Activated naive CD4-positive, alpha-beta T cell treated with anti-CD3 and anti-CD28 coated beads, Interleukin-2, amount 50 U/mL, for 24 hours (primary cell): ENCODE measurements around the gene SLC24A3.

ENCODE experiments used
- H3K27ac Mint-ChIP-seq: one replicate; pipeline ENCODE4 v1.8.0; 2021; ENCODE audit warnings: mild to moderate bottlenecking, mixed read lengths
- H3K27me3 Mint-ChIP-seq: one replicate; pipeline ENCODE4 v1.8.0; 2021; ENCODE audit warnings: mixed read lengths
- H3K36me3 Mint-ChIP-seq: one replicate; pipeline ENCODE4 v1.8.0; 2021; ENCODE audit warnings: mixed read lengths
- H3K4me1 Mint-ChIP-seq: one replicate; pipeline ENCODE4 v1.8.0; 2021; ENCODE audit warnings: mixed read lengths
- H3K4me3 Mint-ChIP-seq: one replicate; pipeline ENCODE4 v1.8.0; 2021; ENCODE audit warnings: mild to moderate bottlenecking, mixed read lengths
- H3K9me3 Mint-ChIP-seq: one replicate; pipeline ENCODE4 v1.8.0; 2021; ENCODE audit warnings: mixed read lengths

Gene SLC24A3

DNA sequence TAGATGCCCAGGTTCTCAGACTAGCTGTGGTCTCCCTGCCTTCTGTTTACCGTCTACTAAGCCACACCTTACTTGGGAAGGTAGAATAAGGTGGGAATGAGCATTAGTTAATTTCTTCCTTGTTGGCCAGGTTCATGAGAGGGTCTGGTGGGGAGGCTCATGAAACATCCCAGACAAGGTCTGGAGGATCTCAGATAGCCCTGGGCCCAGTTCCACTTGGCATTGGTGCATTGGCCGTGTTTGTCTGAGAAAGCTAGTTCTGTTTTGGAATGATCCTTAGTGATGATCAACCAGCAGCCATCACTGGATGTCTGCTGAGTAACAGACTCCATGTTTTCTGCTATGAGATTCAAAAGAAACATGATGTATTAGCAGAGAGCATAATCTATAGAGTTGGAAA, 155.1 kb downstream of the SLC24A3 start:
- Mint-ChIP-seq H3K4me1 (no peaks in the 10 kb centered on the region), H3K36me3 (no peaks in the 10 kb centered on the region)

DNA sequence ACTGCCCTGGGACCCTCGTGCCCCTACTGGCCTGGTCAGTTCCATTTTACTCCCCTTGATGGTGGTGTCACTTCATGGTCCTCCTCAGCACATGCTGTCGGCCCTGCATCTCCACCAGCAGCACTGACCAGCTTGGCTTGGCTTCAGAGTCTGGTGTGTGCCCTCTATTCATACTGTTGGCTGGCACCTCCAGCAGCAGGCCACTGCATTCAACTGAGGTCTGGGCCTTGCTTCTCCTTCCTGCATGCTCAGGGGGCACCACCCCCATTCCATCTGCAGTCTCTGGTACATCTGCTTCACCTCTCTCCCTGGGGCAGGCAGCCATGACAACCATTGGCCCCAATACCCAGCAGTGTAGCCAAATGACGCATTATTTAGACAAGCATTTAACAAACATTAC, 155.9 kb downstream of the SLC24A3 start:
- Mint-ChIP-seq H3K27ac (no peak overlapping the region), H3K36me3 (no peaks in the 10 kb centered on the region), H3K9me3 (no peaks in the 10 kb centered on the region), H3K4me3 (no peak overlapping the region), H3K27me3 (peaks cover 2% of the 10 kb centered on the region), H3K4me1 (no peaks in the 10 kb centered on the region)

More for the DNA sequence above, 155.1 kb downstream of the SLC24A3 start:
- H3K9me3 Mint-ChIP-seq: no peaks in the 10 kb centered on the region
- H3K27me3 Mint-ChIP-seq: peaks cover 3% of the 10 kb centered on the region
- H3K4me3 Mint-ChIP-seq: no peak overlapping the region
- H3K27ac Mint-ChIP-seq: no peak overlapping the region

DNA sequence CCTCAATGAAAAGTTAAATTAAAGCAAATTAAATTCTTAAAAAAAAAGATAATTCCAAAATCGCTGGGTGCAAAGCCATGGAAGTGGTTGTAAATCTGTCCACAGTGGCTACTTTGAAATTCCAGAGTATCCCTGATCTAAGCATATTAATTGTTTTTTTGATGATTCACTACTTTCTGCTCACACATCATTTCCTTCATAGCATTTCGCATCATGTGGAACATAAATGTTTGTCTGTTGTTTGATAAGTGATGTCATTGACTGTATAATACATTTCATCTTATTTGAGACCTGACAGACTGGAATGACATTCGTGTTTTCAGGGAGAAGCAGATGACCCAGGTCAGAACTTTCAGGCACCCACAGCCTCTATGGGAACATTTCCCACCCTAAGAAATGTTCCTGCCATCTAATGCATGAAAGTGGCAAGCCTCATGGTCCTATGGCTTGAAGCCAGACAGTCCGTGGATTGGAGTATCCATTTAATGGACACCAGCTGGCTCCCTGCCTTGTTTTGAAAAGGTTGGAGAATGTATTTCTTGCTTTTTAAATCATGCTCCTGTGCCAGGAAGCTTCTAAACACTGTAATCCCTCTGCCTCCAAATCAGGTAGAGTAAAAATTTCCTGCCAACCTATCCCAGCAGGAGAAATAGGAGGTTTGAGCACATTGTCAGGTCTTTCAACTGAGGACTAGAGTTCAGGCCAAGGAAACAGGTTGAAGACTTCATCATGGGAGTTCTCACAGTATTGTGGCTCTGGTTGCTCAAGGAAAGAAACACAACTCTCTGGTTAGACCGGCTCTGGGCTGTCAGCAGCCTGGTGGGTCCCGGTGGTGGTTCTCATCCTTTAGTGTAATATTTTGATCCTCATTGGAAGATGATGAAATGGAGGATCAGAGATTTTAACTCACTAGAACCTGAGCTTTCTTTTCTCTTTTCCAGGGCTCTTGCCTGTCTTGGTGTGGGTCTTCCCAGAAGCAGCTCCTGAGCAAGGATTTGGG, 157.9 kb downstream of the SLC24A3 start:
- H3K36me3 Mint-ChIP-seq: no peaks in the 10 kb centered on the region
- H3K9me3 Mint-ChIP-seq: no peaks in the 10 kb centered on the region

DNA sequence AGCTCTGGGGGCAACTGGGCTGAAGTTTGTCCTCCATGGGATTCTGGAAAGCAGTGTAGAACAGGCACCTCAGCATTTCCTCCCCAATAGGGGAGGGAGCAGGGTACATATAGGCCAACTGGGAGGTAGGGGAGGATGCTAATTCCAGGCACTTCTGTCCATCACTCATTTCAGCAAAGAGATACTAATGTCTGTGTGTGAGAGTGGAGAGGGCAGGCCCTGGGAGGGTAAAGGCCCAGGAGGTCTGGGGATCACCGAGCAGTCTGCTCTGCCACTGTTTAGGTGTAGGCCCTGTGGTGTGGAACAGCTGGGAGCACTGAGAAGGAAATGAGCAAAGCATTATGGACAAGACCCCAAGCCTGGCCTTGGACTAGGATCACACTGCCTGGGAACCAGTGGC, 158.7 kb downstream of the SLC24A3 start:
- H3K27ac Mint-ChIP-seq: no peak overlapping the region
- H3K9me3 Mint-ChIP-seq: no peaks in the 10 kb centered on the region
- no peaks in the 10 kb centered on the region for H3K27me3 Mint-ChIP-seq
- H3K4me1 Mint-ChIP-seq: no peaks in the 10 kb centered on the region
- no peak overlapping the region for H3K4me3 Mint-ChIP-seq
- H3K36me3 Mint-ChIP-seq: no peaks in the 10 kb centered on the region

More for the DNA sequence above, 157.9 kb downstream of the SLC24A3 start:
- Mint-ChIP-seq H3K4me1 (no peaks in the 10 kb centered on the region), H3K27ac (no peak overlapping the region), H3K27me3 (peaks cover 2% of the 10 kb centered on the region), H3K4me3 (no peak overlapping the region)

DNA sequence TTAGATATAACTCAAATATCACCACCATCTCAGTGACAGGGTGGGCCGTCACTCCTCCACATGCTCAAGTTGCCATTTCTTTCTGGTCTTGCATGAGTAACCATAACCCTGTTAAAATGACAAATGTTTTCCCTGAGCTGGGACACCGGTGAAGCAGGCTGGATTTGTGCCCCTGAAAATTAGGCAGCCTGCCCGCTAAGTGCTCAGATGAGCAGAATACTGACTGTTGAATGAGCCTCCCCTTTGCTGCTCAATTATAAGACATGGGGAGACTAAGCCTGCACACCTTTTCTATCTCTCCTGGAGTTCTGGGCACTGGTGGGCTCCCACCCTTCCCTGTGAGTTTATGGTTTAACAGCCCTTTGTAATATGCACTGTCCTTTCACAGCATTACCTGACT, 161.8 kb downstream of the SLC24A3 start:
- peaks cover 2% of the 10 kb centered on the region for H3K27me3 Mint-ChIP-seq
- no peaks in the 10 kb centered on the region for H3K9me3 Mint-ChIP-seq
- H3K36me3 Mint-ChIP-seq: no peaks in the 10 kb centered on the region
- no peak overlapping the region for H3K27ac Mint-ChIP-seq
- H3K4me1 Mint-ChIP-seq: no peaks in the 10 kb centered on the region
- no peak overlapping the region for H3K4me3 Mint-ChIP-seq

DNA sequence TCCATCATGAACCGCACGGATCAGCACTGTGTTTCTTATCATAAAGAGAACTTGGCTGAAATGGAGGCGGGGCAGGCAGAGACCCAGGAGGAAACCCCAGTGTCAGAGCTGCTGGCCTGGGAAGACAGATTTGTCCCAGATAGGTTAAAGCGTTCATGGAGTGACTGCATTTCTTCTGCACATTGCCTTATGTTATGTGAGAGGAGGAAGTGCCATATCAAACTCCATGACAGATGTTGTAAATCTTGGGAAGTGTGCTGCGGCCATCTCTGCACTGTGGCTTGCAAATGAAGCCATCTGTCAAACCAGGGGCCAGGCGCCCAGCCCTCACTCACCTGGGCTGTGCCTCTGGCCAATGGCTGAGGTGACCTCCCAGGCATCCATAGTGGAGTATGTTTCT, 163.0 kb downstream of the SLC24A3 start:
- no peaks in the 10 kb centered on the region for H3K4me1 Mint-ChIP-seq
- no peak overlapping the region for H3K4me3 Mint-ChIP-seq
- no peak overlapping the region for H3K27ac Mint-ChIP-seq
- no peaks in the 10 kb centered on the region for H3K36me3 Mint-ChIP-seq
- no peaks in the 10 kb centered on the region for H3K9me3 Mint-ChIP-seq
- peaks cover 2% of the 10 kb centered on the region for H3K27me3 Mint-ChIP-seq

DNA sequence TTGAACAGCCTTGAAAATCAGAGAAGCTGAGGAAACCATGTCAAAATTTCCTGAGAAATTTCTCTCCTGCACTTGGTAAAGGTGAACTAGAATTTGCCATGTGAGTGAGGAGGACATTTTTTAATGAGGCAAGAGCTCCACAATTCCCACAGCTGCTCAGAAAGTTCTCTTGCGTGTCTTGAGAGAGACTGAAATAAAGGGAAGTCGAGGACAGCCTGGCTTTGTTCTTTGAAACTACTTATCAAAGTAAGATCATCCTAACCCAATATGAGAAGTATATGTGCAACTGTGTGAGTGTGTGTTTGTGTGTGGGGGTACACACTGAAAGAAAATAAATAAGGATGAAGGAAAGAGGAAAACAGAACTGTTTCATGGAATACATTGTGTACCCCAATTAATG, 163.4 kb downstream of the SLC24A3 start:
- Mint-ChIP-seq H3K27ac (no peak overlapping the region), H3K4me1 (no peaks in the 10 kb centered on the region), H3K4me3 (no peak overlapping the region), H3K9me3 (no peaks in the 10 kb centered on the region), H3K36me3 (no peaks in the 10 kb centered on the region), H3K27me3 (peaks cover 2% of the 10 kb centered on the region)

DNA sequence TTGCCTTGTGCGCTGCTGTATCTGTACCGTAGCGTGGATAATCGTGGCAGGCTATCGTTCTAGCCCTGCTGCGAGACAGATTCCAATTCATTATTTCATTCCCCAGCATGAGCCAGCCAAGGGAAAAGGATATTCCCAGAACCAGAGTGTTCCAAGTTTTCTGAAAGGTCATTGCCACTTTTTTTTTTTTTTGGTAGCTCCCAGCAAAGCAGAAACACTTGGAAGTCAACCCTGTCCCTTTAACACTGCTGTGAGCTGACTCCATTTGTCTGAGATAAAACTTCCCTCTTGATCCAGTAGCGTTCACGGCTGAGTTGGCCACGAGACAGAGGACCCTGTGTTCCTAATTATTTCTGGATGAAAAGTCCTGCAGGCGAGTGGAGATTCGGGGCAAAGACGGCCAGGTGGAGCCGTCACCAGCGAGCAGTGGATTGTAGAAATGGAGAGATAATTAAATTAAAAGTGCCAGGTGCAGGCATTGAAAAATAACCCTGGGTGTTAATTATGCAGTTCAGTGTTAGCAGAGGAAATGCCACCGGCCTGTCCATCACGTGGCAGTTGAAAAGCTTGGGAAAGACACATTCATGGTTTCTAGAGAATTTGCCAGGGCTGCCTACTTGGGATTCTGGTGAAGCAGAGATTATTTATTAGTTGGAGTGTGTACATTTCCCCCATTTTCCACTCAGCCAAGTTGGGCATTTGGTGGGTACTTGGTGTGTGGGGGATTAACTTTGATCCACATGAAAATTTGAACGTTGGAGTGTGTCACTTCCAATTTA, 164.2 kb downstream of the SLC24A3 start:
- Mint-ChIP-seq H3K4me3 (no peak overlapping the region), H3K36me3 (no peaks in the 10 kb centered on the region), H3K27me3 (peaks cover 2% of the 10 kb centered on the region), H3K27ac (no peak overlapping the region), H3K4me1 (no peaks in the 10 kb centered on the region), H3K9me3 (no peaks in the 10 kb centered on the region)

DNA sequence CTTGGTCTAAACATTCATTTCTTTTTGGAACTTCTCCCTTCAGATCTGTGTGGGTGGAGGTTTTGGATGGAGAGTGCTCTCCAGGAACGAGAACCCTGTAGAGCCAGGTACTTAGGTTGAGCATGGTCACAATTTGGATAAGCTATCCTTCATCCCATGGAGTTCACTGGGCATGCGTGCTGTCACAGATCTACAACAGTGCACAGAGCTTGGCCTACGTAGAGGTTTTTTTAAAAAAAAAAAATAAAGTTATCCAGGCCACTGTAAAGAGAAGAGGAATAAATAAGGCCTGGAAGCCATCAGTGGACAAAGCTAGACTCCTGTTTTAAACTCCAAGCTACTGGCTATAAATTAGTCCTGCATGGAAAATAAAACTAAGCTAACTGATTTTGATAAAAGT, 165.6 kb downstream of the SLC24A3 start:
- Mint-ChIP-seq H3K36me3 (no peaks in the 10 kb centered on the region), H3K9me3 (no peaks in the 10 kb centered on the region), H3K27ac (no peak overlapping the region), H3K4me3 (no peak overlapping the region), H3K4me1 (no peaks in the 10 kb centered on the region), H3K27me3 (peaks cover 2% of the 10 kb centered on the region)

DNA sequence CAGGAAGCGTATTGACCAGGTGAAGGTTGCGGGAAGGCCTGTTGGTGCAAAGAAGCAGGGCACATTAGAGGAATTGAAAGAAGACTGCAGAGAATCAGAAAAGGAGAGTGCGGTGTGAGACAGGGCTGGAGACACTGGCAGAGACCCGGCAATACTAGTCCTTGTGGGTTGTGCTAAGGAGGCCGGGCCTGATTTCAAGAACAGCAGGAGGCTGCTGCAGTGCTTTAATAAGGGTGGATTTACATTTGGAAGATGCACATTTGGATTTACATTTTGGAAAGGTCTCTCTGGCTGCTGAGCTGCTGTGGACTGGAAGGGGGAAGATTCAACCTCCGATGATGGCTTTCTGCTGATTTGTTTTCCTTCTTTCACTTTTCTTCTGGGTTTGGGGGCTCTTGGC, 167.8 kb downstream of the SLC24A3 start:
- Mint-ChIP-seq H3K27me3 (peaks cover 2% of the 10 kb centered on the region), H3K9me3 (no peaks in the 10 kb centered on the region), H3K27ac (no peak overlapping the region), H3K4me1 (no peaks in the 10 kb centered on the region), H3K4me3 (no peak overlapping the region), H3K36me3 (no peaks in the 10 kb centered on the region)

DNA sequence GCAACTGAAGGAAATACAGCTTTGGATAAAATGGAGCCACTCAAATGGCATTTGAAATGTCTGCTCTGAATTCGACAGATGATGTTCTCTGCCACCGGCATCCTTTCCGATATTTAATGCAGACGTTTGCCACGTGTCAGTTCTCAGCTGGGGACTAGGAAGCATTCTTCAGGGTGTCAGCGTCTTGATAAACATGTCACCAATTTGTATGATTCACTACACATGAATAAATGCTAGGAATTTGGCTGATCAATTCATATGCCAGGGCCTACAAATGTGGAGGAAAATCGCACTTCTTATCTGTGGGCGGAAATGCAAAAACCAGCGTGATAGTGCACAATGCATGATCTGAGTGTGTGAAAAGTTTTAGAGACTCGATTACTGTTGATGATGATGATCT, 169.5 kb downstream of the SLC24A3 start:
- H3K4me3 Mint-ChIP-seq: no peak overlapping the region
- no peaks in the 10 kb centered on the region for H3K9me3 Mint-ChIP-seq
- H3K36me3 Mint-ChIP-seq: no peaks in the 10 kb centered on the region

DNA sequence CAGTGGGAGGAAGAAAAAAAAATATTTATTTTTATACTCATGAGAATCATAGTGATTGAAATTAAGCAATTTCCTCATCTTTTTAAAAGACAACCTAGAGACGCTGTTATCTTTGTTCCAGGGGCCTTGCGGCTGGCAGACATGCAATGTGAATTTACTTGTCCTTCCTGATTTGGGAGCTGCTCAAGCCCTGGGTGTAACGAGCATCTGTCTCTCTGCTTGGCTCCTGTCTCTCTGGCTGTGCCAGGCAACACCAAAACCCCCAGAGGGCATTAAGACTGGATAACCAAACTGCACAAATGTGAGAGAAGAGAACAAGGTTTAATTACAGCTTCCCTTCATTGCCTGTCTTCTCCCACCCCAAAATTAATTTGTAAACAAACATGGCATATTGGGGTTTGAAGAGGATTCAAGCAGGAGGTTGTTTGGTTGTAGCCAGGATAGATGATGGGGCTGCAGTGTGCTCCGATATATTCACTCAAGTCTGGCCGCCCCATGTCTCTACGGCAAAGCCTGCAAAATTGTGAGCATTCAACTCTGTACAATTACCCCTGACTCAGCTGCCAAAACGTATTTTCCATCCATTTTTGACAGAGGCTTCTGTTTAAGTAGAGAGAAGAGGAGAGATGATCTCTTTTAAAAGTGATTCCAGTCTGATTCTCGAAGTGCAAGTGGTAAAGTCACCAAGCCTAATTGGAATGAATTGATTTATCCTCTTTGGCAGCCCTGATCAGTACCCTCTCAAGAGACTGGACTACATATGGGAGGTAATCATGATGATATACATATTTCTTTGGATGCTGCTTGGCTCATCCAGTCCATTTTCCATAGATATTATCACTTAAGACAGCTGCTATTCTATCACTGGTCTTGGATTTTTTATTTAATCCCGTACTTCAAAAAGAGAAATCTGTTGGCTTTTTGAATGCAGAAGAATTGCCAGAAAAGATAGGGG, 170.2 kb downstream of the SLC24A3 start:
- H3K4me1 Mint-ChIP-seq: no peaks in the 10 kb centered on the region
- H3K27ac Mint-ChIP-seq: no peak overlapping the region
- H3K9me3 Mint-ChIP-seq: no peaks in the 10 kb centered on the region
- H3K27me3 Mint-ChIP-seq: no peaks in the 10 kb centered on the region
- H3K36me3 Mint-ChIP-seq: no peaks in the 10 kb centered on the region
- H3K4me3 Mint-ChIP-seq: no peak overlapping the region

More for the DNA sequence above, 169.5 kb downstream of the SLC24A3 start:
- Mint-ChIP-seq H3K27me3 (no peaks in the 10 kb centered on the region), H3K4me1 (no peaks in the 10 kb centered on the region), H3K27ac (no peak overlapping the region)

DNA sequence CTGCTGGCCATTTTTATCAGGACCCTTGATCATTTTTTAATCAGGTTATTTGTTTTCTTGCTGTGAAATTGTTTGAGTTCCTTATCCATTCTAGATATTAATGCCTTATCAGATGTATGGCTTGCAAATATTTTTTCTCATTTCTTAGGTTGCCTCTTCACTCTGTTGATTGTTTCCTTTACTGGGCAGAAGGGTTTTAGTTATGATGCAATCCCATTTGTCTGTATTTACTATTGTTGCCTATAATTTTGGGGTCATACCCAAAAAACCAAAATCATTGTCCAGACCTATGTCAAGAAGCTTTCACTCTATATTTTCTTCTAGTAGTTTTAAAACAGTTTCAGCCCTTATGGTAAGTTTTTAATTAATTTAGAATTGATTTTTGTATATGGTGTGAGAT, 172.5 kb downstream of the SLC24A3 start:
- no peaks in the 10 kb centered on the region for H3K27me3 Mint-ChIP-seq
- H3K27ac Mint-ChIP-seq: no peak overlapping the region
- H3K4me3 Mint-ChIP-seq: no peak overlapping the region
- H3K9me3 Mint-ChIP-seq: peaks cover 6% of the 10 kb centered on the region
- no peaks in the 10 kb centered on the region for H3K4me1 Mint-ChIP-seq
- H3K36me3 Mint-ChIP-seq: no peaks in the 10 kb centered on the region

DNA sequence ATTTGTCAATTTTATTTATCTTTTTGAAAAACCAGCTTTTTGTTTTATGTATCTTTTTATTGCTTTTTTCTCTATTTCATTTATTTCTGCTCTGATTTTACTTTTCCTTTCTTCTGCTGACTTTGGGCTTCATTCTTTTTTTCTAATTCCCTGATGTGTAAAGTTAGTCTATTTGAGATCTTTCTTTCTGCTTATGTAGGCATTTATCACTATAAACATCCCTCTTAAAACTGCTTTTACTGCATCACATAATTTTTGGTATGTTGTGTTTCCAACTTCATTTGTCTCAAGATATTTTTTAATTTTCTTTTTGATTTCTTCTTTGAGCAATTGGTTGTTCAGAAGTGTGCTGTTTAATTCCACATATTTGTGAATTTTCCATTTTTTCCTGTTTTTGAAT, 174.8 kb downstream of the SLC24A3 start:
- Mint-ChIP-seq H3K4me1 (no peaks in the 10 kb centered on the region), H3K36me3 (no peaks in the 10 kb centered on the region), H3K9me3 (peaks cover 7% of the 10 kb centered on the region), H3K27me3 (no peaks in the 10 kb centered on the region), H3K4me3 (no peak overlapping the region), H3K27ac (no peak overlapping the region)
